ENCODE data around the gene SMARCAL1. TPM values are rescaled to one million over a fixed set of nuclear protein-coding genes. Genes with fewer than 3 reads are reported as not detected.

SMARCAL1 gene
- total RNA-seq, 5 donors from 2014 or later (not counting 1 experiment from before 2014, with no cell fraction given) = 17.2 to 30.5 (median 25.4) TPM

- no peaks in the 10 kb centered on the region for H3K27me3 Mint-ChIP-seq
- no peaks in the 10 kb centered on the region for H3K27me3 ChIP-seq (replicated peaks in 1 of 2; ENCODE audit: control insufficient read depth in 2 of 2, extremely low read depth in 1 of 2, insufficient read depth in 2 of 2, low read length in 1 of 2)
- POLR2A ChIA-PET = no interaction called here
- ATAC-seq (replicated peaks in 1 of 4) = no peak
- DNase-seq = no peak
- H3K4me3 Mint-ChIP-seq = no peak overlapping the region
- no peak overlapping the region for H3K4me3 ChIP-seq (ENCODE audit: control insufficient read depth in 1 of 2, extremely low read depth in 1 of 2, low read length in 1 of 2)
- no CpG with 5 or more reads among the region's 5 CpGs for WGBS (ENCODE audit: insufficient coverage)
- CTCF ChIA-PET = no interaction called here
- no peaks in the 10 kb centered on the region for H3K9me3 ChIP-seq
- H3K4me1 Mint-ChIP-seq = no peaks in the 10 kb centered on the region
- H3K9me3 Mint-ChIP-seq = peaks cover 5 to 7% (median 5%) of the 10 kb centered on the region in 3 donors
- H3K36me3 Mint-ChIP-seq = peaks cover 83% of the 10 kb centered on the region
- H3K36me3 ChIP-seq (ENCODE audit: control insufficient read depth in 2 of 2, extremely low read depth in 1 of 2, insufficient read depth in 1 of 2, low read length in 1 of 2) = peaks cover 18 to 64% of the 10 kb centered on the region in 2 donors
- no peak overlapping the region for H3K27ac Mint-ChIP-seq
- no peak overlapping the region for H3K27ac ChIP-seq (ENCODE audit: low read length)
- no peaks in the 10 kb centered on the region for H3K4me1 ChIP-seq (ENCODE audit: control insufficient read depth in 1 of 2, extremely low read depth in 1 of 2, insufficient read depth in 2 of 2, low read length in 2 of 2)
Observed at GRCh38 chr2:216445501-216445900, 33.2 kb downstream of the SMARCAL1 start.

GRCh38 chr2:216446343-216446742, 34.1 kb downstream of the SMARCAL1 start:
- H3K9me3 Mint-ChIP-seq = peaks cover 5 to 7% (median 5%) of the 10 kb centered on the region in 3 donors
- WGBS (ENCODE audit: insufficient coverage) = 80% methylated on average over 2 of the region's 2 CpGs
- no peaks in the 10 kb centered on the region for H3K27me3 Mint-ChIP-seq
- ChIA-PET POLR2A (no interaction called here), CTCF (no interaction called here)
- Histone ChIP-seq H3K27ac (ENCODE audit: low read length) (no peak overlapping the region), H3K36me3 (ENCODE audit: control insufficient read depth in 2 of 2, extremely low read depth in 1 of 2, insufficient read depth in 1 of 2, low read length in 1 of 2) (peaks cover 18 to 72% of the 10 kb centered on the region in 2 donors), H3K27me3 (replicated peaks in 1 of 2; ENCODE audit: control insufficient read depth in 2 of 2, extremely low read depth in 1 of 2, insufficient read depth in 2 of 2, low read length in 1 of 2) (no peaks in the 10 kb centered on the region), H3K4me1 (ENCODE audit: control insufficient read depth in 1 of 2, extremely low read depth in 1 of 2, insufficient read depth in 2 of 2, low read length in 2 of 2) (no peaks in the 10 kb centered on the region), H3K9me3 (no peaks in the 10 kb centered on the region), H3K4me3 (ENCODE audit: control insufficient read depth in 1 of 2, extremely low read depth in 1 of 2, low read length in 1 of 2) (no peak overlapping the region)
- no peak overlapping the region for H3K27ac Mint-ChIP-seq
- no peak for DNase-seq
- ATAC-seq (replicated peaks in 1 of 4) = no peak
- peaks cover 83% of the 10 kb centered on the region for H3K36me3 Mint-ChIP-seq
- no peaks in the 10 kb centered on the region for H3K4me1 Mint-ChIP-seq
- H3K4me3 Mint-ChIP-seq = no peak overlapping the region

- no peaks in the 10 kb centered on the region for H3K4me1 ChIP-seq (ENCODE audit: control insufficient read depth in 1 of 2, extremely low read depth in 1 of 2, insufficient read depth in 2 of 2, low read length in 2 of 2)
- CTCF ChIA-PET = interaction anchor here in 1 of 2 donors (0.5 kb wide), 1 partner anchor 43 kb away, joined by 3 read pairs; no protein-coding TSS in a partner anchor
- no peak for DNase-seq
- H3K9me3 ChIP-seq = no peaks in the 10 kb centered on the region
- 92% methylated on average over 2 of the region's 3 CpGs for WGBS (ENCODE audit: insufficient coverage)
- no peak overlapping the region for H3K4me3 ChIP-seq (ENCODE audit: control insufficient read depth in 1 of 2, extremely low read depth in 1 of 2, low read length in 1 of 2)
- Mint-ChIP-seq H3K36me3 (peaks cover 86% of the 10 kb centered on the region), H3K27me3 (no peaks in the 10 kb centered on the region), H3K27ac (no peak overlapping the region), H3K4me3 (no peak overlapping the region), H3K4me1 (no peaks in the 10 kb centered on the region), H3K9me3 (peaks cover 5 to 7% (median 5%) of the 10 kb centered on the region in 3 donors)
- H3K36me3 ChIP-seq (ENCODE audit: control insufficient read depth in 2 of 2, extremely low read depth in 1 of 2, insufficient read depth in 1 of 2, low read length in 1 of 2) = peaks cover 18 to 80% of the 10 kb centered on the region in 2 donors
- ATAC-seq (replicated peaks in 1 of 4) = no peak
- H3K27ac ChIP-seq (ENCODE audit: low read length) = no peak overlapping the region
- H3K27me3 ChIP-seq (replicated peaks in 1 of 2; ENCODE audit: control insufficient read depth in 2 of 2, extremely low read depth in 1 of 2, insufficient read depth in 2 of 2, low read length in 1 of 2) = no peaks in the 10 kb centered on the region
- POLR2A ChIA-PET = no interaction called here
Observed at GRCh38 chr2:216447293-216447692, 35.0 kb downstream of the SMARCAL1 start.

- Histone ChIP-seq H3K36me3 (ENCODE audit: control insufficient read depth in 2 of 2, extremely low read depth in 1 of 2, insufficient read depth in 1 of 2, low read length in 1 of 2) (peaks cover 21 to 88% of the 10 kb centered on the region in 2 donors), H3K27ac (ENCODE audit: low read length) (no peak overlapping the region), H3K9me3 (no peaks in the 10 kb centered on the region), H3K27me3 (replicated peaks in 1 of 2; ENCODE audit: control insufficient read depth in 2 of 2, extremely low read depth in 1 of 2, insufficient read depth in 2 of 2, low read length in 1 of 2) (no peaks in the 10 kb centered on the region), H3K4me1 (ENCODE audit: control insufficient read depth in 1 of 2, extremely low read depth in 1 of 2, insufficient read depth in 2 of 2, low read length in 2 of 2) (no peaks in the 10 kb centered on the region), H3K4me3 (ENCODE audit: control insufficient read depth in 1 of 2, extremely low read depth in 1 of 2, low read length in 1 of 2) (no peak overlapping the region)
- ChIA-PET POLR2A (interaction anchor here in 1 of 2 donors (0.6 kb wide), 1 partner anchor 41 kb away, joined by 5 read pairs; no protein-coding TSS in a partner anchor), CTCF (interaction anchor here in 1 of 2 donors (0.8 kb wide), 1 partner anchor 17 kb away, joined by 3 read pairs; no protein-coding TSS in a partner anchor)
- ATAC-seq (replicated peaks in 1 of 4) = no peak
- no peak overlapping the region for H3K4me3 Mint-ChIP-seq
- no peak for DNase-seq
- no peaks in the 10 kb centered on the region for H3K27me3 Mint-ChIP-seq
- no peak overlapping the region for H3K27ac Mint-ChIP-seq
- no peaks in the 10 kb centered on the region for H3K4me1 Mint-ChIP-seq
- peaks cover 84% of the 10 kb centered on the region for H3K36me3 Mint-ChIP-seq
- H3K9me3 Mint-ChIP-seq = peaks cover 5 to 7% (median 5%) of the 10 kb centered on the region in 3 donors
Observed at GRCh38 chr2:216448829-216449228, 36.5 kb downstream of the SMARCAL1 start.

DNA sequence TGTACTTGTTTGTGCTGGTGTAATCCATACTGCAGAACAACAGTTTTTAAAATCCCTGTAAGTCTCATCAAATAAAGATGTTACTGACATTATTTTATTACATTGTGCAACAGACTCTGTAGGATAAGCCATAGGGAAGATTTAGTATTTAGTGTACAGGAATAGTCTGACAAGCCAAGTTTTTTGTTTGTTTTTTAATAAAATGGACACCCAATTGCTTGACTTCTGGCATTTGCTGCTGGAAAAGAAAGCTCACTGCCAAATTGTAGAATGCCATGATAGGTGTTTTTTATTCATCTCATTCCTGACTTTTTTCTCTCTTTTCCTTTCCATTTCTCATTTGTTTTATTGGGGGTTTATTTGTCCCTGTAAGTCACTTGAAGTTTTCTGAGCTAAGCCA, 38.1 kb downstream of the SMARCAL1 start:
- H3K36me3 Mint-ChIP-seq = peaks cover 81% of the 10 kb centered on the region
- no peaks in the 10 kb centered on the region for H3K9me3 ChIP-seq
- no peak overlapping the region for H3K27ac ChIP-seq (ENCODE audit: low read length)
- H3K27me3 Mint-ChIP-seq = no peaks in the 10 kb centered on the region
- POLR2A ChIA-PET = no interaction called here
- no peaks in the 10 kb centered on the region for H3K4me1 ChIP-seq (ENCODE audit: control insufficient read depth in 1 of 2, extremely low read depth in 1 of 2, insufficient read depth in 2 of 2, low read length in 2 of 2)
- no peak overlapping the region for H3K4me3 Mint-ChIP-seq
- no peak for DNase-seq
- H3K36me3 ChIP-seq (ENCODE audit: control insufficient read depth in 2 of 2, extremely low read depth in 1 of 2, insufficient read depth in 1 of 2, low read length in 1 of 2) = peaks cover 21 to 93% of the 10 kb centered on the region in 2 donors
- H3K27me3 ChIP-seq (replicated peaks in 1 of 2; ENCODE audit: control insufficient read depth in 2 of 2, extremely low read depth in 1 of 2, insufficient read depth in 2 of 2, low read length in 1 of 2) = no peaks in the 10 kb centered on the region
- H3K27ac Mint-ChIP-seq = no peak overlapping the region
- peaks cover 5 to 7% (median 5%) of the 10 kb centered on the region in 3 donors for H3K9me3 Mint-ChIP-seq
- CTCF ChIA-PET = no interaction called here
- no peak for ATAC-seq (replicated peaks in 1 of 4)
- H3K4me3 ChIP-seq (ENCODE audit: control insufficient read depth in 1 of 2, extremely low read depth in 1 of 2, low read length in 1 of 2) = no peak overlapping the region
- H3K4me1 Mint-ChIP-seq = no peaks in the 10 kb centered on the region

GRCh38 chr2:216450784-216451183, 38.5 kb downstream of the SMARCAL1 start:
- no peak overlapping the region for H3K27ac Mint-ChIP-seq
- DNase-seq (no peak), ATAC-seq (replicated peaks in 1 of 4) (no peak)
- H3K4me3 Mint-ChIP-seq = no peak overlapping the region
- no peaks in the 10 kb centered on the region for H3K27me3 Mint-ChIP-seq
- WGBS (ENCODE audit: insufficient coverage) = over 99% methylated on average over 6 of the region's 7 CpGs
- H3K9me3 ChIP-seq = no peaks in the 10 kb centered on the region
- no peak overlapping the region for H3K4me3 ChIP-seq (ENCODE audit: control insufficient read depth in 1 of 2, extremely low read depth in 1 of 2, low read length in 1 of 2)
- no peak overlapping the region for H3K27ac ChIP-seq (ENCODE audit: low read length)
- peaks cover 21 to 90% of the 10 kb centered on the region in 2 donors for H3K36me3 ChIP-seq (ENCODE audit: control insufficient read depth in 2 of 2, extremely low read depth in 1 of 2, insufficient read depth in 1 of 2, low read length in 1 of 2)
- no peaks in the 10 kb centered on the region for H3K4me1 Mint-ChIP-seq
- CTCF ChIA-PET = no interaction called here
- H3K27me3 ChIP-seq (replicated peaks in 1 of 2; ENCODE audit: control insufficient read depth in 2 of 2, extremely low read depth in 1 of 2, insufficient read depth in 2 of 2, low read length in 1 of 2) = no peaks in the 10 kb centered on the region
- H3K4me1 ChIP-seq (ENCODE audit: control insufficient read depth in 1 of 2, extremely low read depth in 1 of 2, insufficient read depth in 2 of 2, low read length in 2 of 2) = no peaks in the 10 kb centered on the region
- H3K36me3 Mint-ChIP-seq = peaks cover 82% of the 10 kb centered on the region
- POLR2A ChIA-PET = no interaction called here
- H3K9me3 Mint-ChIP-seq = peaks cover 5 to 7% (median 5%) of the 10 kb centered on the region in 3 donors
